GM18907 (cell line): ENCODE results near the gene CD226.
"Not testable (repeated sequence)": the region's sequence is repeated elsewhere in the genome, so short reads cannot be mapped to it uniquely, and the experiment has no call there.

Source experiments
- ATAC-seq: cut with Tn5 transposase; IDR thresholded peaks from one replicate; pipeline ENCODE4 v1.9.1; 2021; ENCODE audit warnings: mild to moderate bottlenecking, moderate library complexity; ENCODE audit not compliant: unreplicated experiment

CD226 gene

DNA sequence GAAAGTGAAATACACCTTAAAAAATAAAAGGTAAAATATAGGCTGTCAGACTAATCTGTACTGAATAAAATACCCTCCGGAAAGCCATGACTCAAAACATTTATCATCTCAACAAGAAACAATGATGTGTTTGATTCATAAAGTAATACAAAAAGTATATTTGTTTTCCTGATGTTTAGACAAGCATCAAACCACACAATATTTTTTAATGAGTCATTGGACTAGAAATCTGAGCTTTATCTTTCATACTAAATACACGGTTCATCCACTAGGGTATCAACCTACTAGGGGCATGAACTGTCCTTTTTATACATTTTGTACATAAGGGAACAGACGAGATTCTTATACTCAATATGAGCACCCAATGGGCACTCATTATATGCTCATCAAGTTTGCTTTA is 31.3 kb downstream of the CD226 start:
- no peak for ATAC-seq

DNA sequence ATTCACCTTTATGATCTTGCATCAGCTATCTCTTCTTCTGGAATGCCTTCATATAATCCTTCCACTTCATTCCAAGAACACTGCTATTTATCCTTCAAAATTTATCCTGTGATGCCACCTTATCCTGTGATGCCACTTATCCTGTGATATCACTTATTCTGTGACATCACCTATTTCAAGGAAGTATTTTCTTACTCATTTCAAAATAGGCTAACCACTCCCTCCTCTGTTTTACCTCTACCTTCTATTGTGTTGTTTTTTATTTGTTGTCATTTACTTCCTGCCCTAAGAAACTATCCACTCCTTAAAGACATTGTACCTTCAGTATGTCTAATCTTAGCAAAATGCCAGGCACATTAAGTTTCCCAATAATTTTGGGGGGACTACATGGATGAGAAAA is 38.8 kb downstream of the CD226 start:
- no peak for ATAC-seq

DNA sequence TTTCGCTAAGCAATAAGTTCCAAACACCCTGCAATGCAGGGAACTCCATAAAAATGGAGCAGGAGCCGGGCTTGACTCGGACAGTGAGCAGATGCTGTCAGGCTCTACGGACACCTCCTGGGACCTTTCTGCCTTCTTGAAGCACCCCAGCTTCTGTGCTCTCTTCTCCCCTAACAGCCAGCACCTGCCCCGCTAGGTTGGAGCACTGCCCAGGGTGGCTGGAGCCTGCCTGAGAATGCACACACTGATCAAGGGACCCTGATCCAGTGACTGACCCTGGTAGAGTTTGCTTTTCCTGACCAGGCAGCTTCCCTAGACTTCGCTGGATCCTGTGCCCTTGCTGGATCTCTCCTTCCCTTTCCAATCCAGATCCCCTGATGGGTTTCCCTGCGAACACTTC is 40.9 kb downstream of the CD226 start:
- no peak for ATAC-seq

DNA sequence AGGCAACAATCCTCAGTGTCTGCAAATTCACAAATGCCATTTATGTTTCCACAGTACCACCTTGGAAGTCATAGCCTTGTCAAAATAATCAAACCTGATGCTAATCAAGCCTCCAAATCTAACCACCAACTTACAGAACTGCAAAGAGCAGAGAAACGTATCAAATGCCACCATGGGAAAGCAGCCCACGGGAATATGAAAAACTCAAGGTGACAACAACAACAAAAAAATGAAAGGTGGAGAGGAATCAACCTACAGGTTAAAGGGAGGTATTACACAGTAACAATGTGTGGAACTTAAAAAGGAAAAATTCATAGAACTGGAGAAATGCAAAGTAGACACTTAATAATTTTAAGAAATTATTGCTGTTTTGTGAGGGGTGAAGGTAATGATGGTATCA is 46.7 kb downstream of the CD226 start:
- ATAC-seq, result no peak

DNA sequence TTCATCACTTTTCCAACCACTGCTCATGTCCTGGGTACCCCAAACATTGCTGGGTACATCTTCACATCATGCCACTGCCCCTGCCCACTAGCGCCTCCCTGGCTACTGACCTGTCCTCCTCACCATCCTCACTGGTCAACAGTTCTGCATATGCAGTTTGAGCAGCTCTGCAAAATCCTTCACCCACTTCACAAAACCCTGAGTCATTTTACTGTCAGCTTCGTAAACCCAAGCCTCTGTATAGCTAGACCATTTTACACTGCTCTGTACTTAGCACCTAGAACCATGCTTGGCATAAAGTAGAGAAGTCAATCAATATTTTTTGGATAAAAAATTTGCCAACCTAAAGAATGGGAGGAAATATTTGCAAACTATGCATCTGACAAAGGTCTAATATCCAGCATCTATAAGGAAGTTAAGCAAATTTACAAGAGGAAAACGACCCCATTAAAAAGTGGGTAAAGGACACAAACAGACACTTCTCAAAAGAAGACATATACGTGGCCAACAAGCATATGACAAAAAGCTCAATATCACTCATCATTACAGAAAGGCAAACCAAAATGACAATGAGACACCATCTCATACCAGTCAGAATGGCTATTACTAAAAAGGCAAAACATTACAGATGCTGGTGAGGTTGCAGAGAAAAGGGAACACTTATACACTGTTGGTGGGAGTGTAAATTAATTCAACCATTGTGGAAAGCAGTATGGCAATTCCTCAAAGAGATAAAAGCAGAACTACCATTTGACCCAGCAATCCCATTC is 48.3 kb downstream of the CD226 start:
- not testable (repeated sequence) for ATAC-seq

DNA sequence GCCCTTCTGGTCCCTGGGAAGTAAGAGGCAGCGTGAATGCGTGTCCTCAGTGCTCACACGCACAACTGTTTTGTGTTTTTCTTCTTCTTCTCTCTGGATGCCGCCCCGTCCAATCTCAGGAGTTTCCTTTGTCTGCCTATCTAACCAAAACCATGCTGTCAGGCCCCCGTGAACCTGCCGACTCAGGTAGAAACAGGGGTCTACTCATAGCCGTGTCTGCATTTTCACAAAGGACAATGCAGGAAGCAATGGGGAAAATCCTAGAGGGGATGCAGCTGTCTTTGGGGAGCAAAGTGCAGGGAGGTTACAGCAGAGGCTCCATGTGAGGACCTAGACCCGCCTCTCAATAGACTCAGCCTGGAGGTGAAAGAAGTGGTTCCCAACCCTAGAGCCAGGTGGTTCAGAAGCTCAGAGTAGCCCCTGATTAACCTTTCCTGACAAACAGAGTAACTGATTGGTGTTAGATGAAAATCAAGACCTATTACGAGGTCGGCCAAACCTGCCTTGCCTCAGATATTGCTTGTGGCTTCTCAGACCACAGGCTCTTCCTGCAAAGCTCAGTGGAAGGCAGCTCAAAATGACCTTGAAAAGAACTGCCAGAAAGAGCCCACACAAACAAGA is 49.3 kb downstream of the CD226 start:
- ATAC-seq, result peak; percentile 70

DNA sequence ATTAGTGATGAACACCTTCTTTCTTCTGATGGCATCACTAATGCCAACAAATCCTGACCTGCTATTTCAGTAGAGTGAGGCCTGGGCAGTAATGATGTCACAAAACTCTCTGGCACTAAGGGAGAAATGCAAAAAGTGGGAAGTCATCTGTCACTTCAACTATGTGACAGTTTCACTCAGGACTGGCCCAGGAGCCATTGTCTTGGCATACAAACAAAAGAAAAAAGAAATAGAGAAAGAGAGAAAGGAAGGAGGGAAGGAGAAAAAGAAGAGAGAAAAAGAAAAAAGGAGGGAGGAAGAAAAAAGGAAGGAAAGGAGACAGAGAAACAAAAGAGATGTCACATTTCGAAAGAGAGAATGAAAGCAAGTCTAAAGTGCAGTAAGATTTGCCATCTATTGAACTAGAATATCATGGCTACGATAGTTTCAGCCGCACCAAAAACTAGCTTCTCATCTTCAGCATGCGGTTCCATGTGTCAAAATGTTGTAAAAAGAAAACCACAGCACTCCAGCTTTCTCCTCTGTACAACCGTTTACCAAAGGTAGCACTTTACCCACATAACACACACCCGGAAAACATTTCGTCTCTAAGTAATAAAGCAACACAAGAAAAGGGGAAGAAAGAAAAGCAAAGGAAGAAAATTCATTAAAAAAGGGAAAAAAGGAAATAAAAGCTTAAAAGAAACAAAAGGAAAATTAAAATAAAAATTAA is 50.1 kb downstream of the CD226 start:
- ATAC-seq, result peak; percentile 50

DNA sequence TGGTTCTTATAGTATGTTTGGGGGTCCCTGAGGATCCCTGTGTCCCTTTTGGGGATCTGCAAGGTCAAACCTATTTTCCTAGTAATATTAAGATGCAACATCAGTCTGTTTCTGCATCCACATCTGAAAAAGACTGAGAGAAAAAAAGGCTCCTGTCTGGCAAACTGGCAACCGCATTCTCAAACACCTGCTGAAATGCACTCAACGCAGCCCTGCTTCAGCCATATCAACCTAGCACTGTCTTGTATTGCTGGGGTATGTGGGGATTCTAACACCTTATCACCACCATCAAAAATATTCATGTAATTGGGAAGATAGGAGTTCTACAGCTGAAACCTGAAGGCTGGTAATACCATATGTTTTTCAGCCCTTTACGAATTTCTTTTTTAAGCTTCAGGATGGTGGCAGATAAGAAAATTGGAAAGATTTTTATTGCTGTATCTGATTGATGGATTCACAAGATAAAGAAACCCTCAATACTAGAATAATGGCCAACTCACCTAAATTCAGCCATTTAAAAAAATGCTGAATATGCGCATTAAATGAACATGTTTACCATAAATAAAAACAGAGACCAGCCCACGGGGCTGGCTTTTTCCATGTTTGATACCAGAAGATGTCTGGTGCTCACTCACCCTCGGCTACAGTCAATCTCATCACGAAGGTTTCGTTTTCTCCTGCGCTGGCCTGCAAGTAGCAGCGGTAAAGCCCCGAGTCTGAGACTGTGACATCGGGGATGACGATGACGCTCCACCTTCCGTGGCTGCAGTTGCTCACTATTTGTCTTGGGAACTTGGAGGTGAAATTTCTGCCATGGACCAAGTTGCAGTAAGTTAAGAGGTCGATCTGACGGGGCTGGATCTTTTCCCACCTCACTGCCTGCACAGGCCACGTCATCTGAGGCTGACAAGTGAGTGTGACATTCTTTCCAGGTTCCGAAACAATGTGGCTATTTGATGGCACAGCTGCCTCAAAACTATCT is 52.3 kb downstream of the CD226 start:
- ATAC-seq, result no peak

DNA sequence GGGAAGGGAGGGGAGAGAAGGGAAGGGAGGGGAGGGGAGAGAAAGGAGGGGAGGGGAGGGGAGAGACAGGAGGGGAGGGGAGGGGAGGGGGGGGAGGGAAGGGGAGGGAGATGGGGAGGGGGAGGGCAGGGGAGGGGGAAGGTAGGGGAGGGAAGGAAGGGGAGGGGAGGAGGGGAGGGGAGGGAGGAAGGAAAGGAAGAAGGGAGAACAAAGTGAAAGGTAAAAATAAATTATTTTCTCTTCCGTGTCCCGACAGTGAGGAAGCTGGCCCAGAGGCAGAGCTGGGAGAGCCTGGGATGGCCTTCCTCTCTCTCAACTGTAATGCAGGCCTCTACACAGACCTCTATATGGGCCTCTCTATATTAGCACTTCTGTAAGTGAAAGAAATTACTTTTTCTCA is 53.2 kb downstream of the CD226 start:
- ATAC-seq, result no peak

DNA sequence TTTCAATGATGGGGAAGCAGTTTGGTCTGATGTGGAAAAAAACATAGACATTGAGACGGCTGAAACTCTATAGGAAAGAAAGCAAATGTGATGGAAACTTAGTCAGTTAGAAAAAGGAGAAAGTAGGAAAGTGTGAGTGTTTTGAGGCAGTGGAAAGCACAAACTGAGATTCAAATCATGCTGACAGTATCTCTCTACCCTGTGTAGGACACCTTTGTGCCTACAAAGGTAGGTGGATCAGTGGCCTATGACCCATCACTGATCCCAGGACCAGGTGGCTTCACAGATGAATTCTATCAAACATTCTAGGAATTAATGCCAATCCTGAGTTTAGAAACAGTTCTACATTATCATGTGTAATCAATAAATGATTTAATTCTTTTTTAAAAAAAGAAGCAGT is 57.1 kb downstream of the CD226 start:
- no peak for ATAC-seq

DNA sequence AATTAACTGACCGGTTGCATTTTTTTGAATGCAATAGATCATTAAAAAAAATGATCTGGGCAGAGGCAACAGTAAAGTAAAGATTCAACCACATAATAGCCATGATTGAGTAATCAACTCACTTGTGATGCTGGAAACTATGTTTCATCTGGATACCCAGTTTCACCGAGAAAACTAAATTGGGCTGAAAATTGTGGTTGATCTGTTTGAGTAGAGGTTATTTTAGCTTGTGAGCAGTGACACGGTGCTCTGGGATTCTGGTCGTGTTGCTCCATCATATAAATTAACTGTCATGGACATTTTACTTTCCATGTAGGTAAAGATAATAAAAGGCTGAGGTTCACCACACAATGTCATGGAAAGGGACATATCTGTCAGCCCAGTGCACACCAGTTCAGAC is 58.7 kb downstream of the CD226 start:
- no peak for ATAC-seq

DNA sequence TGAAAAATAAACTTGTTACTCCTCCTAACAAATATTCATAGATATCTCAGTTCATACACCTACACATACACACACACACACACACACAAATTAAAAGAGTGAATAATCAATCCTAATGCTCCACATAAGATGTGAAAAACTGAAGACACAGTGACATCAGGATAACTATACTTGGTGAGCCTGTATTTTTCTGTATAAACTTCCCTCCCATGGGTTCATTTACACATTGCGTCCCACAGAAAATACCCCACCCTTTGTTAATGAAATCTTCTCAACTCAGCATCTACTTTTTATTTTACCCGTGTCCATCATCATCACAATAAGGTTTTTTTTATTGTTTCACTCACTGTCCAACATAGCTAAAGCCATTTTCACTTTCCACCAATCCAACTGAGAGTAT is 60.4 kb downstream of the CD226 start:
- no peak for ATAC-seq

DNA sequence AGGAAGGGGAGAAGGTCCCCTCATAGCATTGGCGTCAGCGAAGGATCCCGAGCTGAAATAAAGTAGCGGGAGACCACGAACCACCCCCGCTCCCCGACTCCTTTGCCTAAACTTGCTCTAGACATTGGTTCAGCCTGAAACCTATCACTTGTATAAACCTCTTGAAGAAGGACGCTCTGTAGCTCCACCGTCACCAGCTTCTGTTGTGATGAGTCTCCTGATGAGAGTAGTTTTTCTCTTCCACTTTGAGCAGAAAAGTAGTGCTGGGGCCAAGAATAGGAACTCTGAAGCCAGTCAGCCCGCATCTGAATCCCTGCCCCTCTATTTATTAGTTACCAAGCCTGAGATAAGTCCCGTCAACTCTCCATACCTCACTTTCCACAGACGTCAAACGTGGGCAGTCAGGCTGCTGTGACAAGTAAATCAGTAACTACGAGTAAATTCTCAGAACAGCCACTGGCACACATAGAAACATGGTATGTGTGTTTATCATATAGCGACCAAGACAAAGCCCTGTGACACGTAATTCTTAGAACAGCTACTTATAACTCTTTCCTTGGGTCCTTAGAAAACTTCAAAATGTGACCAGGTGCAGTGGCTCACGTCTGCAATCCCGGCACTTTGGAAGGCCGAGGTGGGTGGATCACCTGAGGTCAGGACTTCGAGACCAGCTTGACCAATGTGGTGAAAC is 61.7 kb downstream of the CD226 start:
- peak; percentile 92 for ATAC-seq

DNA sequence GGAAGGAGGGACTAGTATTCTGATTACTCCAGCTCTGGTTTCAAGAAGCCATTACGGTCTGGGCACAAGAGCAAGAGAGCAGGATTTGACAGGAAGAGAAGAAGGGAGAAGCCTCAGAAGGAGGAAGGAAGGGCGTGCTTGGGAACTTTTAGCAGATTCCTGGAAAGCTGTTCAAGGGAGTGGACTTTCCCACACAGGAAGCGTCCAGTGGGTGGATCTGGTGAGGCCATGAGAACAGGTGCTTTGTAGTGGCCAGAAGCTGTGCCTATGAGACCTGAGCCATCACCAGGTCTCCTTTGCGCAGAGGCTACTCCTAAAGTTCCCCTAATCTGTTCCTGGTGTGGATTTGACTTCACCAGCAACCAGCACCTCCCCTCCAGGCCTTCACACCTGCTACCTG is 62.3 kb downstream of the CD226 start:
- ATAC-seq, result no peak

DNA sequence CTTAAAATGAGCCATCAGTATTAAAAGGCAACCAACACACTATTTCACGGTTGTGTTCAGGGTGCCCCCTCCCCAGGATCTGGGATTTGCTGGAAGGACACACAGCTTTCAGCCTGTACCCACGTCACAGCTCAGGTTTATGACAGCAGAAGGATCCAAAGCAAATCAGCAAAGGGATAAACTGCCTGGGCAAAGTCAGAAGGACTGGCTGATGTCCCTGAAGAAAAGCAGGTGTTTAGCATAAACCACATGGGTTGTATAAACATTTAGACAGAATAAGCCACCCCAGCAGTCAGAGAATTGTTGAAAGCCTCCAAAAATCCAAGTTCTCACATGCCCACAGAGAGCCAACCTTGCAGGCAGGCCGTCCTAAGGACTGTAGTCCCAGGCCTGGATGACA is 63.9 kb downstream of the CD226 start:
- no peak for ATAC-seq

DNA sequence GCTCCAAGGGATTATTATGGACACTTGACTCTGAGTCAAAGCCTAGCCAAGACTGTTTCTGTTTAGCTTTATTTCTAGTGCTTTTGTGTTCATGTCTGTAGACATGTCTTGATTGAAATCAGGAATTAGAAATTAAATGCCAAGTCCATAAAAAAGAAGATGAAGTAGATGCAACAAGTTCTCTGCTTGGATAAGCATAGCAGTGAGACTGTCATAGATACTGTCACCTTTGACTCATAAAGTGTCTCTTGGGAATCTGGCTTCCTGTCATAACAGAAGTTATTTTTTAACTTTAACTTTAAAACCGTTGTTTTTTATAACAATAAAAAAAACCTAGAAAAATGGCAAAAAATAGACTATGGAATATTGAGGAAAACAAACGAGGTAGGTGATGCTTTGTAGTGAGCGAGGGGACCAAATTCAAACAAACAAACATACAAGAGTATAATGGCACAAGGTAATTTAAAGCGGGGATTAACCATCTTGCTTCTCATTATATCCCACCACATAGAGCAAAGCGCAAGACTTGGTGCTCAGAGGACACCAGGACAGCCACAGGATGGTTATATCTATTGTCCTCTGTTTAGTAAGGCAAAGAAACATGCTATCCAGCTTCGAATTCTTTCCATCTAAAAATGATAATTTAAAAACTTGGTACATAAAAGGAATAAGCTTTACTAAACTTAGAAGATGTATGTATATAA is 64.6 kb downstream of the CD226 start:
- peak; percentile 48 for ATAC-seq

DNA sequence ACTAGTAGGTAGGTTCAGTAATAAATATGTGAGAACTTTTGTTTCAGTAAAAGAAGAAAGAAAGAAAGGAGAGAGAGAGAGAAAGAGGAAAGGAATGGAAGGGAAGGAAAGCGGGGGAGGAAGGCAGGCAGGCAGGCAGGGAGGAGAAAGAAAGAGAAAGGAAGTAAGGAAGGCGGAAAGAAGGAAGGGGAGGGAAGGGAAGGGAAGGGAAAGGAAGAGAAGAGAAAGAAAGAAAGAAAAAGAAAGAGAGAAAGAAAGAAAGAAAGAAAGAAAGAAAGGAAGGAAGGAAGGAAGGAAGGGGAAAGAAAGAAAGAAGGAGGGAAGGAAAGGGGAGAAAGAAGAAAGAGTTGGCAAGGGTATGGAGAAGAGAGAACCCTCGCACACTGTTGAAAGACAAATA is 67.6 kb downstream of the CD226 start:
- no peak for ATAC-seq

DNA sequence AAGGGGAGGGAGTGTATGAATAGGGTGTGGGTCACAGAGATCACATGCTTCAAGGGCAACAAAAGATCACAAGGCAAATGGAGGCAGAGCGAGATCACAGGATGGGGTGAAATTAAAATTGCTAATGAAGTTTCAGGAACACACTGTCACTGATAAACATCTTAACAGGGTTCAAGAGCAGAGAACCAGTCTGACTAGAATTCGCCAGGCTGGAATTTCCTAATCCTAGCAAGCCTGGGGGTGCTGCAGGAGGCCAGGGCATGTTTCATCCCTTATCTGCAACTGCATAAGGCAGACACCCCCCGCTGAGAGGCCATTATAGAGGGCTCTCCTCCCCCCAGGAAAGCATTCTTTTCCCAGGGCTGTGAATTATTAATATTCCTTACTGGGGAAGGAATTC is 68.6 kb downstream of the CD226 start:
- not testable (repeated sequence) for ATAC-seq

DNA sequence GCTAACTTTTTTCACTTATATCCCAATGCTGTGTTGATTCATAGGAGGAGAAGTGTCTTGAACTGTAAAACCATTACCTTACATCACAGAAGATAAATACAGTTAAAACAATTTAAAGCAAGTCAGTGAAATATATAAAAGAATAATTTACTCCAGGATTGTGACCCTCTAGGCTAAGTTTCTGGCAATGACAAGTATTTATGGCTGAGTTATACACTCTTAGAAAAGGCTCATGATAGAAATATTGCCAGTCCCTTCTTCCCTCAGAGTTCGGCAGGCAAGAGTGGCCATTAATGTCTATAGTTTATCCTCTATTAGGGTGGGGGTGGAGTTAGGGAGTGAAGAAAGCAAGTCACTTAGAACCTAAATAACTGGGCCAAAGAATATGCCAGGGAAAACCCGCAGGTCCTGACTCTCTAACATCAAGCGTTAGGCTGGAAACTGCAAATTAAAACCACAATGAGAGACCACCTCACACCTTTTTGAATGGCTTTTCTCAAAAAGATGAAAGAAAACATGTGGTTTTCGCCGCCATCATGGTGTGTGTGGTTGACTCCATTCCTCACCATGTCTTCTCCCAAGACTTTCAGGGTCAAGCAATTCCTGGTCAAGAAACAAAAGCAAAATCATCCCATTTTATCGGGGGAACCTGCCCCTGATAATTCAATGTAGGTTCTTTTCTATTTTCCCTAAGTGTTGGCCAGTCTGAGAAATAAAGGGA is 69.3 kb downstream of the CD226 start:
- ATAC-seq, result no peak
